HTR-8/SVneo (cell line): Measurements from ENCODE around the gene COPB1.

Experiments
- DNase-seq: peaks from one replicate; pipeline ENCODE4 v3.0.0; 2011; ENCODE audit warnings: low spot score, mixed read lengths; ENCODE audit not compliant: insufficient read length
- FAIRE-seq: peaks from 2 replicates; lab custom pipeline; 2011; peaks lifted over from hg19 to GRCh38; lab: Jason Lieb, UNC

COPB1 gene

DNA sequence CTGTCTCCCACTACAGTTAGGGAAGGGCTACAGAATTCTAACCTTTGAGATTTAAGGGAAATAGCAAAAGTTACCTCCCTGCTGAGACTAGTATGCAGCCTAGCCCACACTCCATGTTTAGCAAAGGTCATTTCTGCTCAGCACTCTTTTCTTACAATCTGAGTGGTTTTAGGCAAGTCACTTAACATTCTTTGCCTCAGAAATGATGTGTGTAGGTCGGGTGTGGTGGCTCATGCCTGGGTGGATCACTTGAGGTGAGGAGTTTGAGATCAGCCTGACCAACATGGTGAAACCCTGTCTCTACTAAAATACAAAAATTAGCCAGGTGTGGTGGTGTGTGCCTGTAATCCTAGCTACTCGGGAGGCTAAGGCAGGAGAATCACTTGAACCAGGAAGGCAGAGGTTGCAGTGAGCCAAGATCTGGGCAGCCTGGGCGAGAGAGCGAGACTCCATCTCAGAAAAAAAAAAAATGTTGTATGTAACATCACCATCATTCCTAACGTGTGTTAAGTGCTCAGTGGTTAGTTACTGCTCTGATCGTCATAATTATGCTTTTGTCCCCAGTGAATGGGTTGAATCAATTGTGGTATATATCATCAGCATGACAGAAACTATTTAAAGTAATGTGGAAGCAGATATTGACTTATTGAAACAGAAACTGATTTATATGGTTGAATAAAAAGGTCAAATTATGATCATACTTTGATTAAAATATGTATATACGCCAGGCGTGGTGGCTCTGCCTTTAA, 55.0 kb downstream of the COPB1 start:
- FAIRE-seq, result no peak

DNA sequence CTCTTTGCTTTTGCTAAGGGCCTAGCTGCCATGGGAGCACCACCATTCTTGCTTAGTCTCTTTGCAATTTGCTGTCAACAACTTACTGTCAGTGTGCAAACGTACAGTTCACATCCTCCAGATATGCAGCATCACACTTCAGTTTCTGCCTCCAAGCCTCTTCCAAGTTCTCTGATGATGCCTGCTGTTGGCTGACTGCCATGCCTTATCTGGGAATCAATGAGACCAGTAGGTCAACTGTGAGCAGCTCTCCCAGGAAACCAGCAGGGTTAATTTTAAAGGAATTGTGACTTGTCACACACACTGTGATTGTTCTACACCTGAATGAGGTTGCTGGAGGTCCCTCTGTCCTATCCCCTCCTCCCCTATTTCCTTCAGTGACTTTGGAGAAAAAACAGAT, 56.0 kb downstream of the COPB1 start:
- DNase-seq, result no peak
- no peak for FAIRE-seq

More for the DNA sequence above, 55.0 kb downstream of the COPB1 start:
- DNase-seq, result no peak

DNA sequence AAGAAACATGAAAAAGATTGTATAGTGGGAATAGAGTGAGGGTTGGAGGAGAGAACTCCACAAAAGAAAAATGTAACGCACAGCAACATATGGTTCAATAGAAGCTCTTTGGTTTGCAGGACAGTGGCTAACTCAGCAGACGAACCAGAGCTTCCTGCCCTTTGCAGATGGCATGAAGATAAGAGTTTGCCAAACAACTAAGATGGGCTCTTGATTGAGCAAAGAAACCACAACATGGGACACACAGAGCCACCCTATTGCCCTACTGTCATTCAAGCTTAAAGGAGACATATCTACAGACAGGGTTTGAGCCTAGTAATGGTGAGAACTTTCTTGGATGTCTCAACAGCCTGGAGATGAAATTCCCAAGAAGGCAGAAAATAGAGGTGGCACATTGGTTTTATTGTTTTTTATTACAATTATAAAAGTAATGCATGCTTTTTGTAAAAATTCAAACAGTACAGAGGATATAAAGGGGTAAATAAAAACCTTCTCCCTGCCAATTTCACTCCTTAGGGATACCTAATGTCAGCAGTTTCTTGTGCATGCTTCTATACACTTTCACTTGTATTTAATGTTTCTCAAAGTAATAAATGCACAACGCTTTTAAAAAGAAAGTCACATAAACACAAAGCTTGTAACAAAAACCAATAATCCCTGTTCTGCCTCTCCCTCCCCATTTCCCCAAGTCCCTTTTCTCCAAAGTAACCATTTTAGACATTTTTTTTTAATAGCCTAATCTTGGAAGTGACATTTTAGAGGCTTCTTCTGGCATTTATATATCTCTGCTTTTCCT, 63.7 kb downstream of the COPB1 start:
- no peak for DNase-seq
- no peak for FAIRE-seq

DNA sequence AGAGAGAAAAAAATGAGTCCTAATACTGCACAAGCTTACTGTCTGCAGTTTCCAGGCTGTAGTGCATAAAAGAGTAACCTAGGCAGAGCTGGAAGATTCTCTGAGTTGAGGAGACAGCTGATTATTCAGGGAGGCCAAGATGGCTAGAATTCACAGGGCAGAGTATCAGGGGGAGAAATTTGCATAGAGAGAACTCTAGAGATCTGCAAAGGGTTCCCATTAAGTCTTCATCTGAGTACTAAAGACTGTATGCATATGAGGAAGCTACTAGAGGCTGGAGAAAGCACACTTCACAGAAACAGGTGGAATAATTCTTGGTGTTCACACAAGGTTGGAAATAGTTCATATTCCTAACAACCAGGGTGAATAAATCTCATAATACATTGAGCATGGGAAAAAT, 74.0 kb downstream of the COPB1 start:
- FAIRE-seq (no peak), DNase-seq (no peak)

DNA sequence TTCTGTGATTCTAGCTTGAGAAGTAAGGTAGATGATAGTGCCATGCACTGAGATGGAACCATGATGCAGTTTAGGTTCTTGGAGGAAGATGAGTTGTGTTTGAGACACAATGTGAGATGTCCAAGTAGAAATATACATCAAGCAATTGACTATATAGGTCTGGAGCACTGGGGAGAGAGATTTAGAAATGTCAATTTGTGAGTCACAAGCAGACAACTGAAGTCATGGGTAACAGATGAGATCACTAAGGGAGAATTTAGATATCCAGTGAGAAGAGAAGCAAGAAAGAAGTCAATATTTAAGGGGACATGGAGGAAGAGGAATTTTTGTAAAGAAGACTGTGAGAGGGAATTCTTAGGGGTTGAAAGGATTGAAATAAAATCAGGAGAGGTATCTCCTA, 75.5 kb downstream of the COPB1 start:
- DNase-seq, result no peak
- FAIRE-seq, result peak; percentile 72

DNA sequence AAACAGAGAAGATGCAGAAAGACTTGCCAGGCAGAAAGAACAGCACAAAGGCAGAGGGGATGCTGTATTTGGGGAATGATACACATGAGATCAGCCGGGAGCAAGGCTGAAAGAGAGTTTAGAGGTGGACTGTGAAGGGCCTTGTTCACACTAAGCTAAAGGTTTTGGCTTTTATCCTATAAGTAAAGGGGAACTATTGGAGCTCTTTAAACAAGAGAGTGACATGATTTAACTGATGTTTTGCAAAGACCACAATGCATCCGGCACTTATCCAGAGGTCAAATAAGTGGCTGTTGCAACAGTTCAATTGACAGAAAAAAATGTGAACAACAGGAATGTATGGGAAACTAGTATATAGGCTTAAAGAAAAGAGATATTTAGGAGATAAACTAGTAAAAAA, 76.0 kb downstream of the COPB1 start:
- DNase-seq (no peak), FAIRE-seq (no peak)

DNA sequence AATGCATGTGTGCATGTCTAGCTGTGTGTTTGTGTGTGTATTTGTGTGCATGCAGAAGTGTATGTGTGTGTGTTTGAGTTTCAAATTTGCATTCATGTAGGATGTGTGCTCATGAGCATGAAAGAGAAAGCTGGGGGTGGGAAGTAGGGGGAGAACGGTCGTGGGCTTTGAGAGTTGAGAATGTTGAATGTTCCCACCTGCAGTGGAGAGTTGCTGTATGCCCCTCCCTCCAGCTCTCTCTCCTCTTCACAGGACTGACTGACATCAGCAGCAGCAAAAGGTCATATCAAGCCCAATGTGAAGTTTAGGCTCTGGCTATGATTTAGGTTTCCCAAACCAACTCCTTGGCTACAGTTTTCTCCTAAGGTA, 76.8 kb downstream of the COPB1 start:
- no peak for FAIRE-seq

DNA sequence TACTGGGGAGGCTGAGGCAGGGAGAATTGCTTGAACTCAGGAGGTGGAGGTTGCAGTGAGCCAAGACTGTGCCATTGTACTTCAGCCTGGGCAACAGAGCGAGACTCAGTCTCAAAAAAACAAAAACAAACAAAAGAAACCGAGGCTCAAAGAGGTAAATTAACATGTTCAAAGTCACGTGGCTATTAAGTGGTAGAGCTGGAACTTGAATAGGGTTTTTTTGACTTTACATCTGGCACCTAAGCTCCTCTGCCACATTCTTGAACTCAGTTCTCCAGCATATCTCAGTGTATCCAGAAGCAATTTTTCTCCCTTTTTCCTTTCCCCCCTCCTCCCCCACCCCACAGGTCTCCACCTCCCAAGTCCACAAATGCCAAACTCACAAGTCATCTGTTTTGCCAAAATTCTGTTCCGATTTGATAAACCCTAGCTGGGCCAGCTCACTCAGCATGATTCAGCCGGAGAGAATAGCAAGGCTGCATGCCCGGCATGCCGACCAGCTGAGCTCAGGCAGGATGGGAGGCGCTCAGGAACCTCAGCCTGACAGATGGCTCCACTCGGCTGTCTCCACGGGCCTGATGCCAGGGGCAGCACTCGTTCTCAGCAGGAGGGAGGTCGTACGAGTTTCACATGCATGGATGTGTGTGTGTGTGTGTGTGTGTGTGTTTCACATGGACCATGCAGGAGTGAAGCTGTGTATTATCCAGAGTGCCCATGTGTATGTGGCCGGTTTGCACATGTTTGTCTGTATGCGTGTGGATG, 77.4 kb downstream of the COPB1 start:
- DNase-seq, result peak; percentile 90

More for the DNA sequence above, 76.8 kb downstream of the COPB1 start:
- DNase-seq, result no peak

DNA sequence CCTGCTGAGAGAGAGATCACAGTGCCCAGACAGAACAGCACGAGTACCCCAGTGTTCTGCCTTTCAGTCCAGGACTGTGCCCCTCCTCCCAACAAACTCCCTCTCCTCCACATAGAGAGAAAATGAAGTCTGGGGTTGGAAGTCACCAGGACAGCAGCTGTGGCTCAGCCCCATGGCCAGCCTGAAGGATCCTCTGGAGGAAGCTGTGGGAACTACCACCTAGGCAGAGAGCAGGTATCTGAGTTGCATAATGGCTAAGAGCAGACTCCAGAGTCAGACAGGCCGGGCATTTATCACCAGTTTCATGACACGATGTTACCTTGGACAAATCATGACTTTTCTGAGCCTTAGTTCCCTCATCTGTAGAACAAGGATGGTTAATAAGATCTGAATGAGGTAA, 79.4 kb downstream of the COPB1 start:
- no peak for DNase-seq
- no peak for FAIRE-seq

More for the DNA sequence above, 77.4 kb downstream of the COPB1 start:
- peak; percentile 97 for FAIRE-seq

DNA sequence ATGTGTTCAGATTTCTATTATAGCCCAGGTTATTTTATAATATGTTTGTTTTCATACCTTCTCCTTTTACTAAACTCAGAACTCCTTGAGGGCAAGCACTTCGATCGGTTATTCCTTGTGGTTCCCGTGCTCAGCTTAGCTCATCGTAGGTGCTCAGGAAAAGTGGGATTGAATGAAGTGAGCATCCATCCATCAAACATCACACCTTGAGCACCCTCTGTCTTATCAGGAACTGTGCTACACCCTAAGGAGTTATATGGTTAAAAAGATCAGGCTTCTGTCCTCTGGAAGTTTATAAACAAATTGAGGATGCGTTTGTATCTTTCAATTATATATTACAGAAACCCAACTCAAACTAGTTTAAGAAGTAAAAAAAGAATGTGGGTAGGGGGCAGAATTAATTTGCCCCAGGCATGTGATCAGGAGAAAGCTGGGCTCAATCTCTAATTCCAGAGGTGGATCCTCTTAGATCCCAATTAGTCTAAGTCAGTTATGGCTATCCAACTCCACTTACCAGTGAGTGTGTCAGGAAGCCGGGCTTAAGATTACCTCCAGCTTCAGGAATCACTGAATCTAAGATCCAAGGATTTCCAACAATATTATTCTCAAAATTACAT, 80.7 kb downstream of the COPB1 start:
- FAIRE-seq, result no peak
- no peak for DNase-seq

DNA sequence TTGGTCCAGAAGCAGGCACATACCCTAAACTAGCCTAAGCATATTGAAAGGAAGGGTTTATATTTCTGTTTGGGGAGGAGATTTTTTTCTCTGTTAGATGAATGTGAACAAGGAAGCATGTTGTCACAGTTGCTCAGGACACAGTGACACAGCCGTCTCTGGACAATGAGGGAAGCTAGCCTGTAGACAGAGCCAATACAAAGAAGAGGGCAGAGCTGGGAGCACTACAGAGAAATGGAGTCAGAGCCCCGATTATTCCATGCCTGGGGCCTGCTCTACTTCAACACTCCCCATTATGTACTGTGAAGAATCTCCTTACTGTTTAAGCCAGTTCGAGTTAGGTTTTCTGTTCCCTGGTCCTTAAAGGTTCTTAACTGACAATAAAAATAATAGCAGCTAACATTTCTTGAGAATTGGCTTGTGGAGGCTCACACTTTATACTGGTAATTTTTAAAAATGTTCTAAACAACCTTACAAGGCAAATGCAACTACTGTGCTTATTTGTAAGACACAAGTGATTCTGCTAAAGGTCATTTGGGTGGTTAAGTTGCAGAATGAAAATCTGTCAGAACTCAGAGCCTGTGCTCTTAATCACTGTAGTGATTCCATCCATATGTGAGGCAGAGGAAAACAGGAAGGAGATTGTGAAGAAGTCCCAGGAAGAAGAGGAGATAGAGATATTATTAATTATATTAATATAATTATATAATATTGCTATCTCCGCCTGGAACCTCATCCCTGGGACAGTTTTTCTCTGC, 81.8 kb downstream of the COPB1 start:
- FAIRE-seq (no peak), DNase-seq (no peak)

DNA sequence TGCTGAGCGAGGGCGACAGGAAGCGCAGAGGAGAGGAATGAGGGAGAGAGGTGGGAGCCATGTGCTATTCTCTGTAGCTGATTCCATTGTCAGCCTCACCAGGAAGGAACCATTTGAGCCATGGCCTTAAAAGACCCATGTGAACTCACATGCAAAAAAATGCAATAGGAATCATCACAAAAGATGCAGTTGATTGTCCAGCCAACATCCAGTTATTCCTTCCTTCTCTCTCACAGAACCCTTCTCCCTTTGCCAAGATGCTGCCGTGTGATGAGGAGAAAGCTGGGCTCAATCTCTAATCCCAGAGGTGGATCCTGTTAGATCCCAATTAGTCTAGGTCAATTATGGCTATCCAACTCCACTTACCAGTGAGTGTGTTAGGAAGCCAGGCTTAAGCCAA, 82.4 kb downstream of the COPB1 start:
- FAIRE-seq, result no peak

DNA sequence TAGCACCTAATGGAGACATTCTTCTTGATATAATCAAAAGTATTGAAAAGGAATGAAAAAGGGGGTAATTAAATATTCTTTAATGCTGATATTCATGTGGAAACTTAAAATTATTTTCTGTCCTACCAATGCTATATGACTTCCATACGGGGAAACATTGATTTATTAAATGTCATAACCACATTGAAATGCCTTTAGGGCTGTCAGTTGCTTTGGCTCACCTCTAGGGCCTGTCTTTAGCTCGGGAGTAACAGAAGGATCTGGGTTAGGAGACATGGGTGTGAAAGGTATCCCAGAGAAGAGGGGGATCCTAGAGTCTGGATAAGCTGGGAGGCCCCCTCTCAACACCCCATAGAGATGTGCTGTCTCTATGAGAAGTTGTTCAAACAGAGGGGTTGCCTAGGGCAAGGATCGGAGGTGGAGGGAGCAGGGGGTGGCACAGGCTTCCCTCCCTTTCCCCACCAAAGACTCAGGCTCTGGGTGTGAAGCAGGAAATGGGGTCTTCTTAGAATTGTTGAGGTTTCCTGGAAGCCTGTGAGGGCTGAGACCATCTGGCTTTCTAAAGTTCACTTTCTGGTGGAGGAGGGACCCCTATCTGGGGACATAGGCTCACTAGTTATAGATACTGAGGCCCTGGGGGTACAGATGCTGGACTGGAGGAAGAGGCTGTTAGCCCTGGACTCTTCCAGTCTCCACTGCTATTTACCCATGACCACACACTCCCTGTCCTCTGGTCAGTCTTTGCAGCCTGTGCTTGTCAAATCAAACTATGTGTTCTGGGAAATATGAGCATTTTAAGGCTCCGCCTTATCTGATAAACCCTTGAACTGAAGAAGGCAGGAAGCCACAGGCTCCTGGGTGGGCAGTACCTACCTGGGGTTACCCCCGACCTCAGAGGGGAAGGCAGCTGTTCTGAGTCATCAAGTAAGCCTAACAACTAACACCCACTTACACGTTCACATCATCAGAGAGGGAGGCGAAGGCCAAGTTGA, 84.8 kb downstream of the COPB1 start:
- FAIRE-seq (peak; percentile 87), DNase-seq (no peak)

More for the DNA sequence above, 82.4 kb downstream of the COPB1 start:
- DNase-seq, result no peak

DNA sequence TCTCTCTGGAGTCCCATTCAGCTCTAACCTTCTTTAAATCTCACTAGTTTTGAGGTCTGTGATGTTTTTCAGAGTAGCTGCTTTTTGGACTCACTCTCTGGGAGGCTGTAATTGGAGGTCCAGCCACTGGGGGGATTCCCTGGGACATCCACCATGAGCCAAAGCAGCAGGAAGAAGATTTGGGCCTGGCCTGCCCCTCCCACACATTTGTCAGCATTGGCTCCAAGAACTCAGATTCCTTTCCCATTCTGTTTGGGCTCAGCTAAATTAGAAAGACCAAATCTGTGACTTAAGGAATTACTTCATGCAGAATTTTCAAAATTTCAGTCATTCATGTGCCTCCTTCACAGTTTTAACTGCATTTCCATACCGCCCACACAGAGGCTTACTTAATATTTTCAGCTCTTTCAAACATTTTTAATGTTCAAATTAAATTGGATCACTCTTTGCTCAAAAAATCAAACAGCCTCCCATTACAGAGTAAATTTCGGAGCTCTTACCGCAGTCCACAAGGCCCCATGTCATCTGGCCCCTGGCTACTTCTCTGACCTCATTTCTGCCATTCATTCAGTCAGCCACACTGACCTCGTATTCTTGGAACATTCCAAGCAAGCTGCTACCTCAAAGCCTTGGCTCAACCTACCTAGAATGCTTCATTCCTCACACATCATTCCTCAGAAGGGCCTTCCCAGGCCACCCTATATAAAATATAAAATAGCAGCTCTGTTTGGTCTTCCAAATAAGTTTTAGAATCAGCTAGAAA, 86.1 kb downstream of the COPB1 start:
- FAIRE-seq (peak; percentile 16), DNase-seq (no peak)

DNA sequence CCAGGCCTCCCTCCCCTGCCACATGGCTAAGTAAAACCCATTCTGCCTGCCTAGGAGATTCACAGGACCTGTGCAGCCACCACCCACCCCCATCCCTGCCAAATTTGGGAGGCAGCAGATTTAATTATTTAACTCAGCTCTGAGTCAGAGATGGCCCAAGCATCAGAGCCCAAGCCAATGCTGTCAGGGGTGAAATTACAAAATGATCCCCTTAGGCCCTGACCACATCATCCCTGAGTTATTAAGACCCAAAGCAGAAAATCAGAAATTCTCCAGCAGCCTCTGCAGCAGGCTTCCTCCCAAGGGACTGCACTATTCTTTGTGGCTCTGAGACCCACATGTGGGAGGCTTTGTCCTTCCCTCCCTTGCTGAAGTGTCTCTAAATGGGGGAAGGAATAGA, 87.8 kb downstream of the COPB1 start:
- DNase-seq (no peak), FAIRE-seq (no peak)

DNA sequence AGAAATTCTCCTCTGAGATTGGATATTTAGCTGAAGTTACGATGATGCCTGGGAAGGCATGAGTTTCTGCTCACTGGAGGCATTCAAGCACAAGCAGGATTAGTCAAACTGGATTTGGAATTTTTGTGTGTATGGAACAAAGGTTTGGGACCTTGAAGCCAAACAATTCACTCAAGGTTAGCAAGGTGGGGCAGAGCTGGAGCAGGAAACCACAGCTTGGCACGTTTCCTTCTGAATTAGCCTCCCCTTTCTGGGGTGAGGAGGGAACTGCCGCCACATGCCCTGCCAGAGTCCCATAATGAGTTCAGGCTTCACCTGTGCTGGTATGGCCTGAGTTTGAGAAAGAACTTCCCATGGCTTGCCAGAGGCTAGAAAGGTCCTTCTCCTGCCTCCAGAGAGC, 89.7 kb downstream of the COPB1 start:
- FAIRE-seq, result no peak
- DNase-seq, result no peak

DNA sequence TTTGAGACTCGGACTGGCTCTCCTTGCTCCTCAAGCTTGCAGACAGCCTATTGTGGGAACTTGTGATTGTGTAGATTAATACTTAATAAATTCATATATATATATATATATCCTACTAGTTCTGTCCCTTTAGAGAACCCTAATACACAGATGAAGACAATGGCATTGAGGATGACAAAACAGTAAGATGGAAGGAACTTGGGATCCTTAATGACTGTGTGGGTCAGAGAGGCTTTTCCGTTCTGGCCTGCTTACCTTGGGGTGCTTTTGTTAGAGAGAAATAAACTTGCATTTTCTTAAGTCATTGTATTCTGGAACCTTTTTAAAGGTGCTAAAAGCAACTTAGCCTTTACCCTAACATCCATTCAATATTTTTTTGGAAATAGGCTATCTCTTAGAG, 91.0 kb downstream of the COPB1 start:
- DNase-seq (no peak), FAIRE-seq (no peak)
